NCI-H2227 treated with DMSO at 0.1 percent for 48 hours (cell line): ENCODE data around the gene FRMD4B.

ENCODE experiments used
- DNase-seq: peaks from one replicate; lab custom pipeline; 2025; lab: John Stamatoyannopoulos, UW

The FRMD4B gene

GRCh38 chr3:69385723-69386555 lies at the start of gene FRMD4B:
Gene FRMD4B, minus strand, starts transcription at chr3:69386088. Its CDS starts 99 bp downstream, at chr3:69385989.
- DNase-seq, result no peak

GRCh38 chr3:69433969-69434325 lies 48.1 kb upstream of the FRMD4B start:
- DNase-seq, result no peak

- no peak for DNase-seq
Measured at GRCh38 chr3:69433121-69433968, 47.5 kb upstream of the FRMD4B start.

- no peak for DNase-seq
Measured at GRCh38 chr3:69428657-69429255, 42.9 kb upstream of the FRMD4B start.

DNA sequence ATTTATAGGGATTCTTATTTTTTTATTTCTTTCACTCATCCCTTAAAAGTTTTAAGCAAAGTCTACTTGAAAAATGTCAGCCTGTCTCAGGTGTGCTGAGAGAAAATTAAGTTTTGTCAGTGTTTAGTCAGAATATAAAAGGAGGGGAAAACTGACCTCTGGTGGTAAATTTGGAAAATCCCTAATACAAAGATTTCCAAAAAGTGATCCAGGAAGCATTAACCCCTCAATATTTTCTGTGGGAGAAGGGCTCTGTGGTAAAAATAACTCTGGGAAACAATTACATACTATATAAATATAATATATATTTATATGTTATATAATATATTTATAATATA lies 41.0 kb upstream of the FRMD4B start:
- DNase-seq, result no peak

GRCh38 chr3:69426291-69426966 lies 40.5 kb upstream of the FRMD4B start:
- DNase-seq, result no peak

- DNase-seq, result no peak
Measured at GRCh38 chr3:69425249-69425648, 39.4 kb upstream of the FRMD4B start.

DNA sequence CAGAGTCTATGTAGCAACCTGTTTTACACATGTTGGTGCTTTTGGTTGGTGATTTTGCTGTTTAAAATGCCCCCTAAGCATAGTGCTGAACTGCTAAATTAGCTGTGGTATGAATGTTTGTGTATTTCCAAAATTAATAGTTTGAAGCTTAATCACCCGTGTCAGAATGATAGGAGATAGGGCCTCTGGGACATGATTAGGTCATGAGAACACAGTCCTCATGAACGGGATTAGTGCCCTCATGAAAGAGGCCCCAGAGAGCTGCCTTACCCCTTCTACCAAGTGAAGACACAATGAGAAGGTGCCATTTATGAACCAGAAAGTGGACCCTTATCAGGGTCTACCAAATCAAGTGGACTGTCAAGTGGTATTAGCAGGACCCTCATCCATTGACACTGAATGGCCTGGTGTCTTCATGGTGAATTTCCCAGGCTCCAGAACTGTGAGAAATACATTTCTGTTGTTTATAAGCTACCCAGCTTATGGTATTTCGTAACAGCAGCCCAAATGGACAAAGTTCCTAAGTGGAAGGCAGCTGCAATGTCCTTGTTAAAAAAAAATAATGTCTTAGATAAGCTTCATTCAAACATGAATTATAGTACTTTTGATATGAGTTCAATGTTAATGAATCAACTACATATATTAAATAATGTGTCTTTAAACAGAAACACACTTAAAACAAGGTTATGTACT lies 37.7 kb upstream of the FRMD4B start:
- DNase-seq, result no peak

DNA sequence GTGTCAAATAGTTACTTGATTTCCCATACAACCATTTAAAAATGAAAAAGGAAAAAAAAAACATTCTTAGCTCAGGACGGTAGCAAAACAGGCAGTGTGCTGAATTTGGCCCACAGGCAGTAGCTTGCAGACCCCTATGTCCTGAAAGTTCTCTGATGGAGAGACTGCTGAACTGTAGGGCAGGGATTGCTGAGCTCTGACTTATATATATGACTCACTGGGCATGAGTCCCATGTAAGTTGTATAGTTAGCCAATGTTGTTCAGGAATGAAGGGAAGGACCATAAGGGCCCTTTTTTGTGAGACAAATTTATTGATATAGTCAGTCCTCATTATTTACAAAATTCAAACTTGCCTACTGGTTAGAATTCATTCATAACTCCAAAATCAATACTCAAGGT lies 36.9 kb upstream of the FRMD4B start:
- DNase-seq, result no peak

GRCh38 chr3:69420781-69421520 lies 35.1 kb upstream of the FRMD4B start:
- no peak for DNase-seq

DNA sequence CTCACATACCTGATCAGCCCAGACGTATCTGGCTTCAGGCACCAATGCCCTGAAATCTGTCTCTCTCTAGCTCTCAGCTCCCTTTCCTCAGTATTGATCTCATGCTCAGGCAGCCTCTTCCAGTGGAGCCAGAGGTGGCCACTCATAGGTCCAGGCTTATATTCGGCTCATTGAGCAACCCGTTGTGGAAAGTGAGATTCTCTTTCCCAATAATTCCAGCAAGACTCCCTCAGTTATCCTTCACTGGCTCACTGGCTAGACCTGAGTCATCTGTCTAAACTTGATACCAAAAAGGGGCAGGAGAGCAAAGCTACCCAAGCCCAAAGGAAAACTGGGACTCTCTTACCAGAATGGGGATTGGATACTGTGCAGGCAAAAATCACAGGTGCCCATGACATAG lies 33.4 kb upstream of the FRMD4B start:
- DNase-seq, result no peak

DNA sequence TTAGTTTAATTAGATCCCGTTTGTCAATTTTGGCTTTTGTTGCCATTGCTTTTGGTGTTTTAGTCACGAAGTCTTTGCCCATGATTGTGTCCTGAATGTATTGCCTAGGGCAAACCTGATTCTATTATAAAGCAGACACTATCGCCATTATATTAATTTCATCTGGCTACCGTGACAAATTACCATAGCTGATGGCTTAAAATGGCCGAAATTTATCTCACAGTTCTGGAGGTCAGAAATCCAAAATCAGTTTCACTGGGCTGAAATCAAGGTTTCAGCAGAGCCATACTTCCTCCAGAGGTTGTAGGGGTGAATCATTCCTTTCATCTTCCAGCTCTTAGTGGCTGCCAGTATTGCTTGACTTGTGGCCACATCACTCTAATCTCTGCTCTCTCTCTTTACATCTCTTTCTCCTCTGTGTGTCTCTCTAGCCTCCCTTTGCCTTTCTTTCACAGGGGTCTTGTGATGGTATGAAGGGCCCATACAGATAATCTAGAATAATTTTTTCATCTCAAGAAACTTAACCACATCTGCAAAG lies 31.7 kb upstream of the FRMD4B start:
- DNase-seq, result no peak

GRCh38 chr3:69413551-69414207 lies 27.8 kb upstream of the FRMD4B start:
- DNase-seq, result no peak

DNA sequence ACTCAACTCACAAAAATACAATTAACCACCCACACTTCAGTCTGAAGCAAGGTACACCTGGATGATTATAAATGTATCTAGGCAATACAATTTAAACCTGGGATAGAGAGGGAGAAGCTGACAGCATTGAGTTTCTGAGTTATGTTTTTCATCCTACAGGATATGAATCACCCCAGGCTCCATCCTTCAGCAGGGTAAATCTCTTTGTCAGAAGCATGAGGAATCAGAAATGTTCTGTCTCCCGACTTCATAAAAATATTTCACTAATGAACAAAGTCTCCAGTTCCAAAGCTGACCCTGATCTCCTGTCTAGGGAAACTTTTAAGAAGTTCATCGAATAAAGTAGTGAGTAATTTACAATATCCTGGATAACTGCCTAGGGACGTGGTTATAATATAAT lies 25.5 kb upstream of the FRMD4B start:
- DNase-seq, result no peak

- DNase-seq, result peak; percentile 6
Measured at GRCh38 chr3:69410301-69410700, 24.4 kb upstream of the FRMD4B start.

GRCh38 chr3:69409831-69410230 lies 23.9 kb upstream of the FRMD4B start:
- no peak for DNase-seq

DNA sequence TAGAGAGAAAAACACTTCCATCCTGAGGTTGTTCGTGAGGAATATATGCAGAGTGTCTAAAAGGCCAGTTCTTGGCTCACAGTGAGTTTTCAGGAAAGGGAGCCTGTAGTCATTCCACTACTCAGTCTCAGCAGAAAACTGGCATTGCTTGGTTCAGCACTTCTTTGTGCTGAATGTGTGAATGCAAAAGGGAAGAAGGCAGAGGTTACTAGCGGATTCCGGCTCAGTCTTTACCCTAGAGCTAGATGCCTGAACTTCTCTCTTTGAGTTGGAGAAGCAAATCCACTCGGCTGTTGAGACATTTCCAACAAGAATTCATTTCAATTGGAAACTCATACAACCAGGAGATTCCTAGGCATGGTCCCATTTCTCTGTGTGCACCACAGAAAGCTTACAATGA lies 23.1 kb upstream of the FRMD4B start:
- no peak for DNase-seq

- no peak for DNase-seq
Measured at GRCh38 chr3:69408542-69408941, 22.7 kb upstream of the FRMD4B start.

DNA sequence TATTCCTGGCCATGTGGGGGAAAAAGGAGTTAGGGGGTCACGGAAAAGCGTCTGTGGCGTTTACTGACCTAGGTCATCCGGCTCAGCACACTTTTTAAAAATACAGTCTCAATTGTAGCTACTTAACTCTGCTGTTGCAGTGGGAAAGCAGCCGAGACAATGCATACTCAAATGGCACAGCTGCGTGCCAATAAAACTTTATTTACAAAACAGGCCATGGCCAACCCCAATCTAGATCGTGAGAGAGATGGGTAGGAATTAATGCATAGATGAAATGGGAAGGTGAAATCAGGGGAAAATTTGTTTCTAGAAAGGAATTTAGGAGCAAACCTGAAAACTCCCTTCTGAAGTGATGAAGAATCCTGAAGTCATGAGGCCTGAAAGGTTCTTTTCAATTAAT lies 22.0 kb upstream of the FRMD4B start:
- no peak for DNase-seq

GRCh38 chr3:69406163-69406562 lies 20.3 kb upstream of the FRMD4B start:
- DNase-seq, result no peak
